TTC549 (cell line): Measurements from ENCODE around the gene TRIM43B.
"Not testable (repeated sequence)": the region's sequence is repeated elsewhere in the genome, so short reads cannot be mapped to it uniquely, and the experiment has no call there.

ENCODE experiments used
- FAIRE-seq: peaks from 2 replicates; lab custom pipeline; 2012; peaks lifted over from hg19 to GRCh38; lab: Jason Lieb, UNC

Gene TRIM43B

DNA sequence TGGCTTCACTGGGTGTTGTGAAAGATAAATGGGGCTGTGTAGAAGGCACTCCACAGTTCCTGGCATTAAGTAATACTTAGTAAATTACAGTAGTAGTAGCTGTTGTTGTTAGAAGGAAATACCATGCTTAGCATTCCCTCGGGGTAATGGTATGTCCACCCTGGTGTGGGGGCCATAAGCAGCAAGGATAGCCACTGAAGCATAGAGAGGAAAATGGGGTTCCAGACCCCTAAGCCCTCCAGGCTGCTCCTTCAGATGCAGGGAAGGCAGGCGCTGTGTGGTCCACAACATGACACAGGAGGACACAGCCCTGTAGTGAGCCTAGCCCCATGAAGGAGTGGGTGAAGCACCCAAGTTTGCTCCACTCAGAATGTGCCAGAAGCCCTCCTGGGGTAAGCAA is 50.6 kb downstream of the TRIM43B start:
- not testable (repeated sequence) for FAIRE-seq

DNA sequence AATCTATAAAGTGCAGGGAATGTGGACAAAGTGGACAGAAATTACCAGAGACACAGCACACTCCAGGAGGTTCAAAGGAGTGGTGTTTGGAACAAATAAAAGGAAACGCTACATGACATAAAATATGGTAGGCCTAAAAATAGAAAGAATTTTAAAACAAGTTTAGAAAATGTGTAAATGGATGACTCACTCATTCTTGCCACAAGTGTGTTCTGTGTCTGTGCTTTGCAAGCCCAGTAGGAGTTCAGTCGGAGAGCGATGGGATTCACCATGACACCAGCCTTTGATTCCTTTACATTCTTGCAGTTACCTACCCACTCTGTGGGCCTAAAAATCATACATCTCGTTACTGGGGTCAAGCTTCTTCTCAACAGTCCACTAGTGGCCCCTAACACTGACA is 51.2 kb downstream of the TRIM43B start:
- not testable (repeated sequence) for FAIRE-seq

DNA sequence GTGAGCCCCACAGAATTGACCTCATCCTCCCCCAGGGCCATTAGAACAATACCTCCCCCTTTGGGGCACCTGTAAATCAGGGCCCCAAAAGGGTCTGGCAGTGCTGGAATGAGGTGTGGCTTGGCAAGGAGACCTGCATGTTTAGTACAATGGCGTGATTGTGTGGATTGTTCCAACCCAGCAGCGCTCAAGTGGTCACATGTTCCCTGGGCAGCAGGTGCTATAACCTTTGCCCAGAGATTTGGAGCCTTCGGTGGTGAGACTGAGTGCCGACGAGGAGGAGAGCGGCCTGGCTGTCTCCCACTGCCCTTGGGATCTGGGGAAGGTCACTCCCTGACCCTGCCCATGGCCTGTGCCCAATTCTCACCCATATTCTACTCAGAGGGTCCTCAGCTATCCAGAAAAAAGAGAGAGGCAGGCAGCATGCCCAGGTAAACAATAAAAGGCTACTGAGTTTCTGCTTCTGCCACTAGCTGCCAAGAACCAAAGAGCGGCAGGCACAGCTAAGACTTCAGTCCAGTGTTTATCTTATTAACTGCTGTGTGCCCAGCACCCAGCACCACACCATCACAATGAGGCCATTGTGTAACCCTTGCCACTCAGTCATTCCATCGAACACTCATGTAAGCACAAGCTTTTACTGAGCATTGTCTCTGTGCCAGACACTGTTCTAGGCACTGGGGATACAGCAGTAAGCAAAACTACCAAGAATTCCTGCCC is 54.6 kb downstream of the TRIM43B start:
- not testable (repeated sequence) for FAIRE-seq

DNA sequence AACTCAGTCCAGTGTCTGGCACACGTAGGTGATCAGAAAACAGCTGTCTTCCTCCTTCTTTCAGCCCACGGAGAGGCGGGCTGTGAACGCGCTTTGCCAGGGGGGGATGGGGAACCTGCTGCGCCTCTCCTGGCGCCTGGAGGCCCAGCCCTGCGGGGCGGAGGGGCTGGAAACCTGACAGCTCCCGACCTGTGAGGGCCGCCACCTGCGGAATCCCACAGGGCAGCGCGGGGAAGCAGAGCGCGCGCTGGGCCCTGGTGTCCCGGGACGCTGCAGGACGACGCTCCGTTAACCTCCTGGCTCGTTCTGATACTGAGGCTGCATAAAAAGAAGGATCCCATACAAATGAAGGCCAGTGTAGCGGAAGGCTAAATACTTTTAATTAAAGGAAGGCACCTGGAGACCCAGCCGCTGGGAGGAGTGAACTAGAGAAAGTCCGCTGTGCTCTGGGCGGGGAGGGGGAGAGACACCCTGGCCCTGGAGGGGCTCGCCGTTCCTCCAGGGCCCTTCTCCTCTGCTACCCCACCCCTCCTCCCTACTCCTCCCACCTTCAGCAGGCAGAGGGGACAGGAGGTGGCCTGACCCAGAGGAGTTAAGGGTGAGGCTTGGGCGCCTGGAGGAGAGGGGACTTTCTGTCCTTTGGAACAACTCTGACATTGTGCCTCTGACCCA is 57.2 kb downstream of the TRIM43B start:
- FAIRE-seq, result not testable (repeated sequence)
